Measurements from ENCODE around the gene PEX6.
"Not testable (repeated sequence)": the region's sequence is repeated elsewhere in the genome, so short reads cannot be mapped to it uniquely, and the experiment has no call there.

The PEX6 gene

GRCh38 chr6:43013097-43013842, 34.3 kb upstream of the PEX6 start:
- peak overlapping the region; percentile 82 for H3K27ac Mint-ChIP-seq

GRCh38 chr6:43012364-43012763, 33.4 kb upstream of the PEX6 start:
- Mint-ChIP-seq H3K36me3 (ENCODE audit: low read depth) (peaks cover 28% of the 10 kb centered on the region), H3K9me3 (no peaks in the 10 kb centered on the region), H3K27ac (peak overlapping the region; percentile 82), H3K27me3 (no peaks in the 10 kb centered on the region), H3K4me1 (peaks cover 45% of the 10 kb centered on the region), H3K4me3 (peak overlapping the region; percentile 95)
- DNase-seq = no peak
- ATAC-seq = no peak

More at GRCh38 chr6:43013097-43013842, 34.3 kb upstream of the PEX6 start:
- Mint-ChIP-seq H3K4me1 (peaks cover 50% of the 10 kb centered on the region), H3K27me3 (no peaks in the 10 kb centered on the region), H3K36me3 (ENCODE audit: low read depth) (peaks cover 34% of the 10 kb centered on the region), H3K4me3 (peak overlapping the region; percentile 95), H3K9me3 (no peaks in the 10 kb centered on the region)
- DNase-seq = no peak
- peak; percentile 30 for ATAC-seq

GRCh38 chr6:43011207-43011606, 32.2 kb upstream of the PEX6 start:
- no peaks in the 10 kb centered on the region for H3K9me3 Mint-ChIP-seq
- ATAC-seq (no peak), DNase-seq (no peak)
- no peak overlapping the region for H3K27ac Mint-ChIP-seq
- H3K4me3 Mint-ChIP-seq = no peak overlapping the region
- peaks cover 28% of the 10 kb centered on the region for H3K36me3 Mint-ChIP-seq (ENCODE audit: low read depth)
- H3K27me3 Mint-ChIP-seq = no peaks in the 10 kb centered on the region
- peaks cover 40% of the 10 kb centered on the region for H3K4me1 Mint-ChIP-seq

GRCh38 chr6:43009124-43009523, 30.1 kb upstream of the PEX6 start:
- no peak overlapping the region for H3K4me3 Mint-ChIP-seq
- ATAC-seq (no peak), DNase-seq (no peak)
- peaks cover 24% of the 10 kb centered on the region for H3K4me1 Mint-ChIP-seq
- H3K9me3 Mint-ChIP-seq = no peaks in the 10 kb centered on the region
- peak overlapping the region; percentile 35 for H3K27ac Mint-ChIP-seq
- H3K27me3 Mint-ChIP-seq = no peaks in the 10 kb centered on the region
- H3K36me3 Mint-ChIP-seq (ENCODE audit: low read depth) = peaks cover 33% of the 10 kb centered on the region

- peaks cover 20% of the 10 kb centered on the region for H3K36me3 Mint-ChIP-seq (ENCODE audit: low read depth)
- H3K9me3 Mint-ChIP-seq = no peaks in the 10 kb centered on the region
- no peak for ATAC-seq
- no peak overlapping the region for H3K4me3 Mint-ChIP-seq
- peaks cover 6% of the 10 kb centered on the region for H3K4me1 Mint-ChIP-seq
- DNase-seq = no peak
- no peaks in the 10 kb centered on the region for H3K27me3 Mint-ChIP-seq
- no peak overlapping the region for H3K27ac Mint-ChIP-seq
Observed at GRCh38 chr6:43007126-43007525, 28.1 kb upstream of the PEX6 start.

- no peaks in the 10 kb centered on the region for H3K27me3 Mint-ChIP-seq
- peaks cover 12% of the 10 kb centered on the region for H3K36me3 Mint-ChIP-seq (ENCODE audit: low read depth)
- H3K4me3 Mint-ChIP-seq = no peak overlapping the region
Observed at GRCh38 chr6:43006251-43006650, 27.3 kb upstream of the PEX6 start.

GRCh38 chr6:43005844-43006243, 26.9 kb upstream of the PEX6 start:
- H3K9me3 Mint-ChIP-seq = no peaks in the 10 kb centered on the region
- H3K27me3 Mint-ChIP-seq = no peaks in the 10 kb centered on the region
- no peak overlapping the region for H3K27ac Mint-ChIP-seq
- ATAC-seq (no peak), DNase-seq (no peak)
- H3K36me3 Mint-ChIP-seq (ENCODE audit: low read depth) = peaks cover 8% of the 10 kb centered on the region
- no peaks in the 10 kb centered on the region for H3K4me1 Mint-ChIP-seq
- H3K4me3 Mint-ChIP-seq = no peak overlapping the region

More at GRCh38 chr6:43006251-43006650, 27.3 kb upstream of the PEX6 start:
- DNase-seq (no peak), ATAC-seq (no peak)
- Mint-ChIP-seq H3K4me1 (no peaks in the 10 kb centered on the region), H3K27ac (no peak overlapping the region), H3K9me3 (no peaks in the 10 kb centered on the region)

- no peak for ATAC-seq
- H3K27me3 Mint-ChIP-seq = no peaks in the 10 kb centered on the region
- H3K9me3 Mint-ChIP-seq = no peaks in the 10 kb centered on the region
- no peak overlapping the region for H3K27ac Mint-ChIP-seq
- H3K4me1 Mint-ChIP-seq = no peaks in the 10 kb centered on the region
- peaks cover 5% of the 10 kb centered on the region for H3K36me3 Mint-ChIP-seq (ENCODE audit: low read depth)
- DNase-seq = no peak
- H3K4me3 Mint-ChIP-seq = no peak overlapping the region
Observed at GRCh38 chr6:43001843-43002242, 22.9 kb upstream of the PEX6 start.

GRCh38 chr6:42998205-42998604, 19.2 kb upstream of the PEX6 start:
- not testable (repeated sequence) for H3K27ac Mint-ChIP-seq; H3K27me3 Mint-ChIP-seq; H3K9me3 Mint-ChIP-seq; H3K36me3 Mint-ChIP-seq (ENCODE audit: low read depth); H3K4me3 Mint-ChIP-seq; H3K4me1 Mint-ChIP-seq; ATAC-seq; DNase-seq

GRCh38 chr6:42996513-42996912, 17.5 kb upstream of the PEX6 start:
- H3K4me3 Mint-ChIP-seq = no peak overlapping the region
- H3K36me3 Mint-ChIP-seq (ENCODE audit: low read depth) = peaks cover 5% of the 10 kb centered on the region
- no peaks in the 10 kb centered on the region for H3K27me3 Mint-ChIP-seq
- DNase-seq = no peak
- H3K9me3 Mint-ChIP-seq = no peaks in the 10 kb centered on the region
- ATAC-seq = no peak
- H3K4me1 Mint-ChIP-seq = no peaks in the 10 kb centered on the region
- no peak overlapping the region for H3K27ac Mint-ChIP-seq

GRCh38 chr6:42993445-42993844, 14.5 kb upstream of the PEX6 start:
- peaks cover 12% of the 10 kb centered on the region for H3K36me3 Mint-ChIP-seq (ENCODE audit: low read depth)
- H3K4me3 Mint-ChIP-seq = no peak overlapping the region
- H3K9me3 Mint-ChIP-seq = no peaks in the 10 kb centered on the region
- ATAC-seq = no peak
- no peak overlapping the region for H3K27ac Mint-ChIP-seq
- H3K4me1 Mint-ChIP-seq = no peaks in the 10 kb centered on the region
- DNase-seq = no peak
- no peaks in the 10 kb centered on the region for H3K27me3 Mint-ChIP-seq

GRCh38 chr6:42989923-42990322, 10.9 kb upstream of the PEX6 start:
- H3K27me3 Mint-ChIP-seq = no peaks in the 10 kb centered on the region
- H3K36me3 Mint-ChIP-seq (ENCODE audit: low read depth) = peaks cover 12% of the 10 kb centered on the region
- no peak for ATAC-seq
- H3K4me3 Mint-ChIP-seq = no peak overlapping the region
- H3K27ac Mint-ChIP-seq = no peak overlapping the region
- peaks cover 25% of the 10 kb centered on the region for H3K4me1 Mint-ChIP-seq
- no peaks in the 10 kb centered on the region for H3K9me3 Mint-ChIP-seq
- no peak for DNase-seq

- ATAC-seq (no peak), DNase-seq (no peak)
- H3K27ac Mint-ChIP-seq = no peak overlapping the region
- peaks cover 12% of the 10 kb centered on the region for H3K36me3 Mint-ChIP-seq (ENCODE audit: low read depth)
- no peaks in the 10 kb centered on the region for H3K27me3 Mint-ChIP-seq
- H3K4me3 Mint-ChIP-seq = no peak overlapping the region
- no peaks in the 10 kb centered on the region for H3K9me3 Mint-ChIP-seq
- peaks cover 31% of the 10 kb centered on the region for H3K4me1 Mint-ChIP-seq
Observed at GRCh38 chr6:42988486-42989020, 9.6 kb upstream of the PEX6 start.

GRCh38 chr6:42987533-42988451, 8.8 kb upstream of the PEX6 start:
- Mint-ChIP-seq H3K27me3 (no peaks in the 10 kb centered on the region), H3K9me3 (no peaks in the 10 kb centered on the region), H3K27ac (no peak overlapping the region), H3K4me3 (no peak overlapping the region), H3K36me3 (ENCODE audit: low read depth) (peaks cover 9% of the 10 kb centered on the region), H3K4me1 (peaks cover 33% of the 10 kb centered on the region)
- no peak for ATAC-seq
- DNase-seq = no peak

Measured in activated naive CD8-positive, alpha-beta T cell treated with anti-CD3 and anti-CD28 coated beads, Interleukin-2, amount 50 U/mL, for 24 hours (primary cell).